Activated CD8-positive, alpha-beta T cell treated with anti-CD3 and anti-CD28 coated beads for 36 hours (primary cell): ENCODE data around the gene CLDN14. TPM values are rescaled to one million over a fixed set of nuclear protein-coding genes. Genes with fewer than 3 reads are reported as not detected.

Experiments used
- ATAC-seq: fragments of 200-7000 bp; cut with Tn5 transposase; one replicate; pipeline ENCODE4 v1.10.0; 2021; ENCODE audit warnings: mild to moderate bottlenecking, moderate library complexity
- CTCF ChIA-PET: fragments of 350-600 bp; sonication (Branson Sonifier 250); formaldehyde crosslinking; loops from one replicate; lab custom pipeline; 2021; ENCODE audit warnings: antibody characterized with exemption; lab: Charles Lee
- POLR2A ChIA-PET: fragments of 350-600 bp; sonication (Branson Sonifier 250); formaldehyde crosslinking; loops from one replicate; lab custom pipeline; 2021; ENCODE audit warnings: antibody characterized with exemption; lab: Charles Lee
- DNase-seq: peaks from one replicate; pipeline ENCODE4 v3.0.0-alpha.2; 2020
- H3K27ac Mint-ChIP-seq: one replicate; pipeline ENCODE4 v1.8.0; 2021; ENCODE audit warnings: mild to moderate bottlenecking, mixed read lengths
- H3K27me3 Mint-ChIP-seq: one replicate; pipeline ENCODE4 v1.8.0; 2021; ENCODE audit warnings: mixed read lengths
- H3K36me3 Mint-ChIP-seq: one replicate; pipeline ENCODE4 v1.8.0; 2021; ENCODE audit warnings: low read depth, mixed read lengths
- H3K4me1 Mint-ChIP-seq: one replicate; pipeline ENCODE4 v1.8.0; 2021; ENCODE audit warnings: low read depth, mixed read lengths
- H3K4me3 Mint-ChIP-seq: one replicate; pipeline ENCODE4 v1.8.0; 2021; ENCODE audit warnings: mild to moderate bottlenecking, moderate library complexity, mixed read lengths
- H3K9me3 Mint-ChIP-seq: one replicate; pipeline ENCODE4 v1.8.0; 2021; ENCODE audit warnings: mixed read lengths
- CTCF ChIP-seq: fragments of 200-600 bp; IDR thresholded peaks from one replicate; pipeline ENCODE4 v1.8.0; 2022; ENCODE audit warnings: antibody characterized with exemption, mild to moderate bottlenecking
- intact Hi-C: fragments of 100-400 bp; cut with micrococcal nuclease; formaldehyde crosslinking; loops from one replicate; pipeline ENCODE4 v1.10.0; 2022
- total RNA-seq, 2 experiments: library from RNA; stranded (reverse); gene quantifications; one replicate each; pipeline ENCODE4 v1.2.3, GENCODE V29; 2021

Gene CLDN14
- total RNA-seq, 2 experiments from 2014 or later: not detected

- H3K4me1 Mint-ChIP-seq: peaks cover 11% of the 10 kb centered on the region
- intact Hi-C loops: no loop called here
- no peaks in the 10 kb centered on the region for H3K36me3 Mint-ChIP-seq
- ATAC-seq (no peak), DNase-seq (no peak)
- H3K27ac Mint-ChIP-seq: no peak overlapping the region
- TF ChIP-seq CTCF: no peak
- H3K9me3 Mint-ChIP-seq: no peaks in the 10 kb centered on the region
- no peaks in the 10 kb centered on the region for H3K27me3 Mint-ChIP-seq
- POLR2A ChIA-PET: no interaction called here
- no peak overlapping the region for H3K4me3 Mint-ChIP-seq
- CTCF ChIA-PET: interaction anchor here (1.2 kb wide), 1 partner anchor 118 kb away, joined by 4 read pairs; no protein-coding TSS in a partner anchor
Measured at GRCh38 chr21:36512971-36513370, 33.0 kb upstream of the CLDN14 start.

GRCh38 chr21:36511484-36512220 is 31.7 kb upstream of the CLDN14 start:
- intact Hi-C loops: no loop called here
- DNase-seq (no peak), ATAC-seq (no peak)
- CTCF ChIA-PET: interaction anchor here (1.0 to 1.2 kb wide), 3 partner anchors 9 to 119 kb away, joined by 3 to 4 read pairs (median 3); no protein-coding TSS in a partner anchor
- Mint-ChIP-seq H3K4me1 (peaks cover 11% of the 10 kb centered on the region), H3K27ac (no peak overlapping the region), H3K4me3 (no peak overlapping the region), H3K9me3 (no peaks in the 10 kb centered on the region), H3K27me3 (no peaks in the 10 kb centered on the region), H3K36me3 (no peaks in the 10 kb centered on the region)
- TF ChIP-seq CTCF: no peak
- POLR2A ChIA-PET: interaction anchor here (1.0 kb wide), 1 partner anchor 9 kb away, joined by 3 read pairs; no protein-coding TSS in a partner anchor

- POLR2A ChIA-PET: interaction anchor here (1.0 kb wide), 1 partner anchor 9 kb away, joined by 3 read pairs; no protein-coding TSS in a partner anchor
- CTCF ChIA-PET: interaction anchor here (1.0 to 1.1 kb wide), 2 partner anchors 8 to 10 kb away, joined by 3 read pairs; no protein-coding TSS in a partner anchor
- Mint-ChIP-seq H3K4me3 (no peak overlapping the region), H3K27me3 (no peaks in the 10 kb centered on the region), H3K4me1 (peaks cover 11% of the 10 kb centered on the region), H3K9me3 (no peaks in the 10 kb centered on the region), H3K27ac (no peak overlapping the region), H3K36me3 (no peaks in the 10 kb centered on the region)
- ATAC-seq (no peak), DNase-seq (no peak)
- intact Hi-C loops: no loop called here
- TF ChIP-seq CTCF: no peak
Measured at GRCh38 chr21:36510911-36511310, 31.0 kb upstream of the CLDN14 start.

- ChIA-PET CTCF (no interaction called here), POLR2A (no interaction called here)
- ATAC-seq: no peak
- Mint-ChIP-seq H3K36me3 (no peaks in the 10 kb centered on the region), H3K9me3 (no peaks in the 10 kb centered on the region), H3K27me3 (no peaks in the 10 kb centered on the region), H3K4me1 (peaks cover 11% of the 10 kb centered on the region), H3K27ac (no peak overlapping the region), H3K4me3 (no peak overlapping the region)
- TF ChIP-seq CTCF: no peak
- DNase-seq: no peak
- intact Hi-C loops: no loop called here
Measured at GRCh38 chr21:36509973-36510664, 30.2 kb upstream of the CLDN14 start.

- DNase-seq (no peak), ATAC-seq (no peak)
- no peak for TF ChIP-seq CTCF
- no peak overlapping the region for H3K4me3 Mint-ChIP-seq
- H3K27me3 Mint-ChIP-seq: no peaks in the 10 kb centered on the region
- ChIA-PET CTCF (no interaction called here), POLR2A (no interaction called here)
- peaks cover 11% of the 10 kb centered on the region for H3K4me1 Mint-ChIP-seq
- H3K27ac Mint-ChIP-seq: no peak overlapping the region
- H3K9me3 Mint-ChIP-seq: no peaks in the 10 kb centered on the region
- no peaks in the 10 kb centered on the region for H3K36me3 Mint-ChIP-seq
- intact Hi-C loops: no loop called here
Measured at GRCh38 chr21:36508948-36509347, 29.0 kb upstream of the CLDN14 start.
